ENCODE data around the gene PDE4D.

DNA sequence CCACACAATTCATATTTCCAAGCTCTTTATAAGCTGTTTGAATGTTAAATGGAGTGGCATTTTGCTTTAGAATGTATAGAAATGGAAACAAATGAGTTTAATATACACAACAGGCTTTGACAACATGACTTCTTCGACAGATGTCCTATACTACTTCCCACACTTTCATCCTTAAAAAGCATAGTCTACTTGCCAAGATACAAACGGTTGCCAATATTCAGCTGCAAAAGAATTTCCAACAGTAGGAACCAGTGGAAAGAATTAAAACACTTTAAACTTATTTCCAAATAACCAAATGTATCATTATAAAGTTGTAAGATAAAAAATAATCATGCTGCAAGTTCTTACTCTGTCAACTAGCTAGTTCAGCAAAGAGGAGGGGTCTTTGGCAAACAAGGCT, 456.4 kb downstream of the PDE4D start:
- TF ChIP-seq, protein P1, sequence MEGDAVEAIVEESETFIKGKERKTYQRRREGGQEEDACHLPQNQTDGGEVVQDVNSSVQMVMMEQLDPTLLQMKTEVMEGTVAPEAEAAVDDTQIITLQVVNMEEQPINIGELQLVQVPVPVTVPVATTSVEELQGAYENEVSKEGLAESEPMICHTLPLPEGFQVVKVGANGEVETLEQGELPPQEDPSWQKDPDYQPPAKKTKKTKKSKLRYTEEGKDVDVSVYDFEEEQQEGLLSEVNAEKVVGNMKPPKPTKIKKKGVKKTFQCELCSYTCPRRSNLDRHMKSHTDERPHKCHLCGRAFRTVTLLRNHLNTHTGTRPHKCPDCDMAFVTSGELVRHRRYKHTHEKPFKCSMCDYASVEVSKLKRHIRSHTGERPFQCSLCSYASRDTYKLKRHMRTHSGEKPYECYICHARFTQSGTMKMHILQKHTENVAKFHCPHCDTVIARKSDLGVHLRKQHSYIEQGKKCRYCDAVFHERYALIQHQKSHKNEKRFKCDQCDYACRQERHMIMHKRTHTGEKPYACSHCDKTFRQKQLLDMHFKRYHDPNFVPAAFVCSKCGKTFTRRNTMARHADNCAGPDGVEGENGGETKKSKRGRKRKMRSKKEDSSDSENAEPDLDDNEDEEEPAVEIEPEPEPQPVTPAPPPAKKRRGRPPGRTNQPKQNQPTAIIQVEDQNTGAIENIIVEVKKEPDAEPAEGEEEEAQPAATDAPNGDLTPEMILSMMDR (IDR thresholded peaks at IDR 0.05; ENCODE audit: low read length), result no peak
- TF ChIP-seq EZH2phosphoT487 (IDR thresholded peaks at IDR 0.05; ENCODE audit: low read length), result no peak
- no peak for TF ChIP-seq EZH2 (optimal IDR thresholded peaks at IDR 0.05; ENCODE audit: low read depth, low read length)

All from MM.1S (cell line).